ENCODE results near the gene APOBEC3A.

DNA sequence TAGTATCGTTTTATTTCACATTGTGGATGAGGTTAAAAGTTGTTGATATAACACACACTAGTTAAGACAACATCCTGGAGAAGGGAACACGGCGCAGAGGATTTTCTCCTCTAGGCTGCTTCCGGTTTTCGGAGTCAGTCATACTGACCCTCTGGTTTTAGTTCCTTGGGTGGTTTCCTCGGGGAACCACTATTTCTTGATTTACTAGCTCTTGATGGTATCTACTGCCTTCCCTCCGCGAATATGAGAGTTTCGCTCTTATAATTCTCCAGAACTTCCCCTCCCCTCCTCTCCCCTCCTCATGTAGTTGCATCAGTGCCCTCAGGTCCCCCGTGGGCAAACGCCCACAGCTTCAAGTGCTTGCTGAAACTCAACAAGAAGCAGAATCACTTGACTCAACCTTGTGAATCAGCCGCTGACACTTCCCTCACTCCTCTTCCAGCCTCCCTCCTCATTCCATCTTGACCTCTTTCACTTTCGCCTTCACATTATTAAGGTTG lies 15.9 kb upstream of the APOBEC3A start:
- TF ChIP-seq TEAD4 (CRISPR knock-in tag; IDR thresholded peaks at IDR 0.05) (no peak), NFYB (CRISPR knock-in tag; conservative IDR thresholded peaks at IDR 0.05; ENCODE audit: low read depth) (no peak), ARID4B (CRISPR knock-in tag; IDR thresholded peaks at IDR 0.05; ENCODE audit: borderline replicate concordance) (no peak), ZNF121 (CRISPR knock-in tag; IDR thresholded peaks at IDR 0.05) (no peak), ZNF232 (CRISPR knock-in tag; IDR thresholded peaks at IDR 0.05) (no peak)
- TF ChIP-seq, protein P1, sequence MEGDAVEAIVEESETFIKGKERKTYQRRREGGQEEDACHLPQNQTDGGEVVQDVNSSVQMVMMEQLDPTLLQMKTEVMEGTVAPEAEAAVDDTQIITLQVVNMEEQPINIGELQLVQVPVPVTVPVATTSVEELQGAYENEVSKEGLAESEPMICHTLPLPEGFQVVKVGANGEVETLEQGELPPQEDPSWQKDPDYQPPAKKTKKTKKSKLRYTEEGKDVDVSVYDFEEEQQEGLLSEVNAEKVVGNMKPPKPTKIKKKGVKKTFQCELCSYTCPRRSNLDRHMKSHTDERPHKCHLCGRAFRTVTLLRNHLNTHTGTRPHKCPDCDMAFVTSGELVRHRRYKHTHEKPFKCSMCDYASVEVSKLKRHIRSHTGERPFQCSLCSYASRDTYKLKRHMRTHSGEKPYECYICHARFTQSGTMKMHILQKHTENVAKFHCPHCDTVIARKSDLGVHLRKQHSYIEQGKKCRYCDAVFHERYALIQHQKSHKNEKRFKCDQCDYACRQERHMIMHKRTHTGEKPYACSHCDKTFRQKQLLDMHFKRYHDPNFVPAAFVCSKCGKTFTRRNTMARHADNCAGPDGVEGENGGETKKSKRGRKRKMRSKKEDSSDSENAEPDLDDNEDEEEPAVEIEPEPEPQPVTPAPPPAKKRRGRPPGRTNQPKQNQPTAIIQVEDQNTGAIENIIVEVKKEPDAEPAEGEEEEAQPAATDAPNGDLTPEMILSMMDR (IDR thresholded peaks at IDR 0.05) = no peak
- TF ChIP-seq, protein P2, sequence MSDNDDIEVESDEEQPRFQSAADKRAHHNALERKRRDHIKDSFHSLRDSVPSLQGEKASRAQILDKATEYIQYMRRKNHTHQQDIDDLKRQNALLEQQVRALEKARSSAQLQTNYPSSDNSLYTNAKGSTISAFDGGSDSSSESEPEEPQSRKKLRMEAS (CRISPR knock-in tag; IDR thresholded peaks at IDR 0.05) = no peak
